NCI-H345 treated with DMSO at 0.1 percent for 48 hours (cell line): ENCODE results near the gene MED15.
"Not testable (repeated sequence)": the region's sequence is repeated elsewhere in the genome, so short reads cannot be mapped to it uniquely, and the experiment has no call there.

Source experiments
- DNase-seq: peaks from one replicate; lab custom pipeline; 2025; ENCODE audit not compliant: unreplicated experiment; lab: John Stamatoyannopoulos, UW

Gene MED15

DNA sequence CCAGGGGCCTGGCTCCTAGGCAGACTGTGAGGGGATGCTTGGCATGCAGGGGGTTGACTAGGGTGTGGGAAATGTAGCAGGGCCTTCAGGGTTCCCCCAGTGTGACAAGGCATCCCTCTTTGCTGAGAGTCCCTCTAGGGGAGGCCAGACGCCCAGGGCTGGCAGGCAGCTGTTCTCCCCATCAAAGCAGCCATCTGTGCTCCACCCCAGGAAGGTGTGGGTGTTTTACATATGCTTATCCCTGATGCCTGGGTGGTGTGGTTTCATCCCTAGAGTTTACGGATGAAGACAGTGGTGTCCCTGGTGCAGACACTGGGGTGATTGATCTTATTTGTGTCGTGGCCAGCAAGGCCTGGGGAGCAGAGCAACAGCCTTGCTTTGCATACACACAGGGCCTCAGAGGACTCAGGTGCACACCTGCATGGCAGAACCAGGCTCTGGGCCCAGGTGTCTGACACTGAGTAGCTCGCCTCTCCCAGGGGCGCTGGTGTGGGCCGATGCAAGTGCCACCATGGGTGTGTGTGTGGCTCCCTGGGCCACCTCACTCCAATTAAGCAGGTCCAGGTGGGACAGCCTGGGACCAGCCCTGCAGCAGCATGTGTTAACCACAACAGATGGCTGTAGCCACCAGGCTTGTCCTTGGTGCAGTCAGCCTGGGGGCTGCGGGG, 74.2 kb downstream of the MED15 start:
- no peak for DNase-seq

GRCh38 chr22:20582171-20582511, 74.7 kb downstream of the MED15 start:
- DNase-seq, result no peak

DNA sequence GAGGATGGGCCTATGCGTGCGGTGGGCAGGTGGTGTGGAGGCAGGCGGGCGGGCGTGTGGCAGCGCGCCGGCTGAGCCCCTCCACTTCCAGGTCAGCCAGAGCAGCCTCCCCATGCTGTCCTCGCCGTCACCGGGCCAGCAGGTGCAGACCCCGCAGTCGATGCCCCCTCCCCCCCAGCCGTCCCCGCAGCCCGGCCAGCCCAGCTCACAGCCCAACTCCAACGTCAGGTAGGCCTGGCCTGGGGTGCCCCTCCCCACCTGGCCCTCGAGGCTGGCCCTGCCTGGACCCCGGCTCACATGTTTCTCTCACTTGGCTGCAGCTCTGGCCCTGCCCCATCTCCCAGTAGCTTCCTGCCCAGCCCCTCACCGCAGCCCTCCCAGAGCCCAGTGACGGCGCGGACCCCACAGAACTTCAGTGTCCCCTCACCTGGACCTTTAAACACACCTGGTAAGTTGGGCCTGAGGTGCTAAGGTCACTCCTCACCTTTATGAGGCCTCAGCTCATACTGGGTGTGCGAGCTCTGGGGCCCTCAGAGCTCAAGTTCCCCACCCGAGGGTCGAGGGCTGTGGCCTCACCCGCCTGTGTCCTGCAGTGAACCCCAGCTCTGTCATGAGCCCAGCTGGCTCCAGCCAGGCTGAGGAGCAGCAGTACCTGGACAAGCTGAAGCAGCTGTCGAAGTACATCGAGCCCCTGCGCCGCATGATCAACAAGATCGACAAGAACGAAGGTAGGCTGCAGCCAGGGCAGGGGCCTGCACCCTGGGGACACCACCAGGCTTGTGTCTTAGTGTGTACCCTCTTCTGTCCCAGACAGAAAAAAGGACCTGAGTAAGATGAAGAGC, 75.3 kb downstream of the MED15 start:
- no peak for DNase-seq

DNA sequence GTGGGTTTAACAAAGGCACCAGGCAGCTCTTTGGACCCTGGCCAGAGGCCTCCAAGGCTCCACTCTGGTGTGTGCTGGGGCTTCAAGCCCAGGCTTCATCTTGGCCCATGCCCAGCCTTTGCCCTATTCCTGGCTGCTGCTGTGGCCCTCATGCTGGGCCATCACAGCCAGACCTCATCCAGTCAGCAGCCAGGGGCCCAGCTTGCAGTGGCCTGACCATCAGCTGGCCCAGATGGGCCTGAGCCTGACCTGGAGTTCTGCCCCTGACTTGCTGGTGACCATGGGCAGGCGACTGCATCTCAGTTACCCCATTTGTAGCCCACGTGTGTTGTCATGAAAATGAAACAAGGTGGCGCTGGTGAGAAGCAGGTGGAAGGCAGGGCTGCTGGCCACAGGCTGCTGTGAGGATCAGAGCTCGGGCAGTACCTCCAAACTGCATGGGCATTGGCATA, 76.1 kb downstream of the MED15 start:
- no peak for DNase-seq

DNA sequence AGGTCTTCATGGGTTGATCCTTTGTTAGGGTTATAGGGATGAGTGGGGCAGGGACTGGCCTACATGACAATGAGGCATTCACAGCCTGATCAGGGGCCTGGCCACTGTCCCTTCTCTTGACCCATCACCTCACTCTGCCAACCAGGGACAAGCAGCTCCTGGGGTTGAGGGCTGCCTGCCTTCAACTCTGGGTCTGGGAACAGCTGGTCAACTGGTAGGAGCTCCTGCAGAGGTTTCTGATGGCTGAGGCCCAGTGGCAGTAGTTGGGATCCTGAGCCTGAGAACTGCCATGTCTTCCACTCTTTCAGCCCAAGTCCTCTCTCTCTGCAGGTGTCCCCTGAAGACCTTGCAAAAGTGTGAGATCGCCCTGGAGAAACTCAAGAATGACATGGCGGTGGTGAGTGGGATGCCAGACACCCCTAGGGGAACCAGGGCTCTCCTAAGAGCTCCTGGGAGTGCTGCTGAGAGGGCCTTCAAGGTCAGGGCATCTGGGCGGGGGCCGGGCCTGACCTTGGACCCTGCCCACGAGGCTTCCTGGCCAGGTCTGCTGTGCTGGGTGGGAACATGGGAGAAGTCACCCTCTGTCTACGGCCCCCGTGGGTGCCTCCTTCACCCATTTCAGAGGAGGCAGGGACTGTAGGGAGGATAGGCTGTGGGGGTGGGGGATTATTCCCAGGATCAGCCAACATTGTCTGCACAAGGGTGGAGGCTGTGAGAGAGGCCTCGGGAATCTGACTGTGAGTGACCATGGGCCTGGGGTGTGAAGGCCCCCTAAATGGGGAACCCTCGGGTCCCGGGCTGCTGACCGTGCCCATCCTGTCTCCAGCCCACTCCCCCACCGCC, 76.8 kb downstream of the MED15 start:
- DNase-seq, result no peak

- no peak for DNase-seq
Measured at GRCh38 chr22:20584872-20585638, 77.6 kb downstream of the MED15 start.

DNA sequence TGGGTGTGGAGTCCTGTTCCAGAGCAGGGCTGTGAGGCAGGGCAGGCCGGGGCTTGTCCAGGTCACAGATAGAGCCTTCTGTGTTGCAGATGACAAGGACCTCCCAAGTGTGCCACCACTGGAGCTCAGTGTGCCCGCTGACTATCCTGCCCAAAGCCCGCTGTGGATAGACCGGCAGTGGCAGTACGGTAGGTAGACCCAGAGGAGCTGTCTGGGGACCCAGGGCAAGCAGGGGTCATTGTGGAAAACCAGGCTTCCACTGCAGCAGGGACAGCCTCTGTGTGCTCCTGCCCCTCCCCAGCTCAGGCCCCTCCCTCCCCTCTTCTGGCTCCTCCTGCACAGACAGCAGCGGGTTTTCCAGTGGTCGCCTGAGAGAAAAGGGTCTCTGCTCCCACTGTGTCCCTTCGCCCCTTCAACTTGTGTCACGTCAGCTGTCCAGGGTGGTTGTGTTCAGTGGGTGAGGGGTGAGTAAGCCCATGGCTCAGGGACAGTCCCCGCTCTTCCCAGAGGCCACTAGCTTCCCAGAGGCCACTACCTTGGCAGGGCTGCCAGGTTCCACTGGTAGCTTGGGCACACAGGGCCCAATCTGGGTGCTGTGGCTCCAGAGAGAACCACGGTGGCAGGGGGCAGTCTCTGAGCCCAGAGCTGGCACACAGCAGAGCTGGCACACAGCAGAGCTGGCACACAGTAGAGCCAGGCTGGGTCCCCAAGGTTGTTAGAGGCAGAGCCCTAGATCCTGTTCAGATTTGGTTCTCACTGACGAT, 78.4 kb downstream of the MED15 start:
- no peak for DNase-seq

- no peak for DNase-seq
Measured at GRCh38 chr22:20586403-20586745, 79.0 kb downstream of the MED15 start.

GRCh38 chr22:20587206-20587958, 80.0 kb downstream of the MED15 start:
- no peak for DNase-seq

DNA sequence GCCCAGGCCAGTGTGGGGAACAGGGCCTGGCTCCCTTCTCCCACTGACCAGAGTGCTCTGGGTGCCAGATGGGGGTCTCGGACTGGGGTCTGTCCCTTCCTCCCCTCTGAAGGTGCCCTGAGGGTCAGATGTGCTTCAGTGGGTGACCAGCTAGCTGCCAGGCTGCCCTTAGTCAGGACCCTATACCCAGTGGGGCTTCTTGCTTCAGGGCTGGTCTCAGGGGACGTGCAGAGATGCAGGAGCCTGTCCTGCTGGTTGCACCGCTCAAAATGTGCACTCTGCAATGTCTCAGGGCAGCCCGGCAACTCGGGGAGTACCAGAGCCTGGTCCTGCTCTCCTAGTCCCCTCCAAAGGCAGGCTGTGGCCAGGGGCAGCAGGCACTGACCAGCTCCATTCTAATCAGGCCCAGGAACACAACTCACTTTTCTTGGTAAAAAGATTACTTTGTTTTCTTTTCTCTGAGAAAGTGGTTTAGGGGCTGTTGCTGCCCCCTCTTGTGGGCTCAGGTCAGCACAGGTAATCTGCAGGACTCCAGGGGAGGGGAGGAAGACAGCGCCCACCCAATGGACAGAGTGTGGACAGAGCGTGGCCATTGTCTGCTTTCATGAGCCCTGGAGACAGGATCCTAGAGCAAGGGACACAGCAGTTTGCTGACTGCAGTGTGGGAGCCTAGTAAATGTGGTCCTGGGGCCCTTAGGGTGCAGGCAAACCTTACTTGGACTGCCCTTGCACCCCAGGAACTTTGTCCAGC, 80.9 kb downstream of the MED15 start:
- no peak for DNase-seq

DNA sequence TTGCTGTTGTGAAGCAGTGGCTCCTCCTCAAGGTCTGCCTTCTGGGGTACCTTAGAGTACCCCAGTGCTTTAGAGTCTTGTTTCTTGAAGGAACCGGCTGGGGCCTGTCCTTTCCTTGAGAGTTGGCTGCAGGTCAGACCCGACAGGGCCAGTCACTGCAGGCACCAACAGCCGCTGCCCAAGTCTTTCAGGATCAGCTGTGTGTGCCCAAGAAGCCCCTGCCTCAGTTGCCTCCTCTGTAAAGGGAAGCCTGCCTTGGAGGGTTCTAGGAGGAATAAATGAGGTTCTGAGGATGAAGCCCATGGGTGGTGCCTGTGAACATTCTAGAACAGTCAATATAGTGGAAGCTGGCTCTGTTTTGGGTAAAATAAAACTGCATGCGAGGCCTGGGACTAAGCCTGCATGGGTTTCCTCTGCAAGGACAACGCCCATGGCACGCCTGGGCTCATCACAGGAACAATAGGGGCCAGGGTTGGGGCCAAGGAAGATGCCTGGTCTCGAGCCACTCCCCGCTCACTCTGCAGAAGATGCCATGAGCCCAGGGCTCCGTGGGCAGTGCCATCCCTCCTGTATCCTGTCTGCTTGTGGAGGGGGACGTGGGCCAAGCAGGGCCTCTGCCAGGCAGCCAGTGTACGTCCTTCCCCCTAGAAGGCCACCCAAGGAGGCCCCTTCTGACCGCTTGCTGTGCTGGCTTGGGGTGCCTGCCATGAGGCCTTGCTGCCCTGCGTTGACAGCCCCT, 81.6 kb downstream of the MED15 start:
- no peak for DNase-seq

GRCh38 chr22:20589614-20590476, 82.4 kb downstream of the MED15 start:
- DNase-seq, result no peak

DNA sequence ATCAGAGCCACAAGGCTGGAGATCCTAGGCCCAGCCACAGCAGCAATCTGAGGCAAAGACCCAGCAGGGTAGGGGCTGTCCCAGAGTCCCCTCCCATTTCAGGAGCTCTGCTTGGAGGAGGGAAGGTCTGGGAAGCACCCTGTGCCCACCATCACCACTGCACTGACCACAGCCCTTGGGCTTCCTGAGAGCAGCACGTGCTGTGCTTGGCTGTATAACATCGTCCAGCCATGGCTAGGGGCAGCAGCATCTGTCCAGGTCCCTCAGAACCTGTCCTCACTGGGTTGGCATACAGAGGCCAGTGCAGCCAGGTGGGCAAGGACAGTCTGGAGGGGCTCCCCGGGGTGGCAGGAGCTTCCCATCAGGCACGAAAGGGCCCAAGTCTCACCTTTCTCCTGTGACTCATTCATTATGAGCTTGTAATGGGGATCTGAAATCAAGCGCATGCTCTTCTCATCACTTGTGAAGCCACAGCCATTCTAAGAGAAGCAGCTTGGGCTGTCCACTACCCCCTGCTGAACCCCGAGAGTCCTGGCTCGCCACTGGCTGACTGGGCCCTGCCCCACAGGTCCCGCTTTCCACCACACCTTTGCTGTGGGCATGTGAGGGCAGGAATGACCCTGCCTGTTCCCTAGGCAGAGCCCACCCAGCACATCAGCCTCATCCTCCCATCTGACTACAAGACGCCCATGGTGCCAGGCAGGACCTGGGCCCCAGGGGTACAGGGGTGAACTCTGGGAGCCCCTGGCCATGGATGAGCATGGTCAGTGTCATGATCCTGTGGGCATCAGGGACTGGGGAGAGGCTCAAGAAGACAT, 83.3 kb downstream of the MED15 start:
- no peak for DNase-seq

GRCh38 chr22:20591295-20591645, 83.9 kb downstream of the MED15 start:
- DNase-seq, result no peak

DNA sequence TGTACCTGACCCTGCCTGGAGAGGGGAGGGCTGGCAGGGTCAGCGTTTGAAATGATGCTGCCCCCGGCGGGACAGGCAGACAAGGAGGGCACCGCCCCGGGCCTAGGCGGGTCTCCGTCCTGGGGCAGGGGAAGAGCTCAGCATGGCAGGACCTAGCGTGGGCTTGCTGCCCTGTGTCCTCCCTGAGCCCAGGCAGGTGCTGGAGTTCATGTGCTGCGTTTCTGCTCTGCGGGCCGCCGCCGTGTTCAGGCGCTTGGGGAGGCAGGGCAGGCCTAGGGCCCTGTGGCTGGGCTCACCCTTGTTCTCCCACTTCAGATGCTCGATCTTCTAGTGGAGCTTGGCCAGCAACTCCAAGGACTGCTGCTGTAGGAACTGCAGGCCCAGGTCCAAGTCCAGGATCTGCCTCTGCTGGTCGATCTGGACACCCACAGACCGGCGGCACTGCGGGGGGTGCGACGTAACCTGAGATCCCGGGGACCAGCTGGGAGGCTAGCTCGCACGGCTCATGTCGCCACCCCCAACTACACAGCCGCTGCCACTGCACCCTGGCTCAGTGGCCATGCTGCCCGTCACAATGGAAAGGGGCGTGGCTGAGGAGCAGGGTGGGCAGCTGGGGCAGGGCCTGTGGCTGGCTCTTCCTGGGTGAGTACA, 84.4 kb downstream of the MED15 start:
- no peak for DNase-seq

GRCh38 chr22:20594038-20594437, 86.6 kb downstream of the MED15 start:
- DNase-seq, result not testable (repeated sequence)
